Panc1 (cell line): ENCODE data around the gene FBXO7.

Experiments
- CTCF ChIP-seq: fragments of 450-650 bp; IDR thresholded peaks from 2 replicates; pipeline ENCODE4 v1.5.1; 2017; ENCODE audit warnings: mild to moderate bottlenecking
- REST ChIP-seq, 2 experiments: IDR thresholded peaks; 2 replicates each; pipeline ENCODE4 v1.6.1; 2011 to 2012; ENCODE audit warnings: low read depth in 2 of 2, control low read depth in 1 of 2, low read length in 1 of 2, mild to moderate bottlenecking in 1 of 2, moderate library complexity in 1 of 2; ENCODE audit not compliant: insufficient read depth in 1 of 2

- TF ChIP-seq CTCF: no peak
- TF ChIP-seq REST (IDR thresholded peaks at IDR 0.05; ENCODE audit: insufficient read depth in 1 of 2, low read depth in 2 of 2, low read length in 1 of 2): no peak
Measured at GRCh38 chr22:32446321-32446720, 28.3 kb upstream of the FBXO7 start.
